GM18868 (cell line): ENCODE data around the gene WNT9A.

Experiments used
- ATAC-seq: cut with Tn5 transposase; IDR thresholded peaks from one replicate; pipeline ENCODE4 v1.9.1; 2021; ENCODE audit warnings: mild to moderate bottlenecking, moderate library complexity; ENCODE audit not compliant: unreplicated experiment

Gene WNT9A

DNA sequence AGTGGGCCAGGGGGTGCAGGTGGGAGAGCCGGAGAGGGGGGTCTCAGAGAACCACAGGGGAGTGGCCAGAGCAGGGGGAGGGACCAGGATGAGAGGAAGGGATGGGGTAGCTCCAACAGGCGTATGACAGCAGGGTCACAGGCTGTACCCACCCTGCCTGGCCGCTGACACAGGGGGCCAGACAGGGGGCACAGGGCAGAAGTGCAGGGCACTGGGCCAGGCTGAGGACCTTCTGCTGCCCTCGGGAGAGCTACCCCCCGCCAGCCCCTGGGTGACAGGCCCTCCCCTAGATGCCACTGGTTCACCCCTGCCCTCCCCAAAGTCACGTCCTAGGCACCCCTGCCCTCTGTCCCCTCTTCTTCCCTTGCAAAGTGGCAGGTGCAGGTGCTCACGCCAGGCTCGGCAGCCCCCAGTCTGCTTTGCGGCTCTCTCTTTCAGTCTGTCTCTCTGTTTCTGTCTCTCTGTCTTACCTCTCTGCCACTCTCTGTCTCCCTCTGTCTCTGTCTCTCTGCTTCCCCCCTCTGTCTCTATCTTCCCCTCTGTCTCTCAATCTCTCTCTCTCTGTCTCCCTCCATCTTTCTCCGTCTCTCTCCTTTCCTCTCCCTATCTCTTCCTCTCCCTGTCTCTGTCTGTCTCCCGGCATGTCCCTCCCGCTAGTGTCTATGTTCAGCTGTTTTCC lies 48.5 kb downstream of the WNT9A start:
- no peak for ATAC-seq

DNA sequence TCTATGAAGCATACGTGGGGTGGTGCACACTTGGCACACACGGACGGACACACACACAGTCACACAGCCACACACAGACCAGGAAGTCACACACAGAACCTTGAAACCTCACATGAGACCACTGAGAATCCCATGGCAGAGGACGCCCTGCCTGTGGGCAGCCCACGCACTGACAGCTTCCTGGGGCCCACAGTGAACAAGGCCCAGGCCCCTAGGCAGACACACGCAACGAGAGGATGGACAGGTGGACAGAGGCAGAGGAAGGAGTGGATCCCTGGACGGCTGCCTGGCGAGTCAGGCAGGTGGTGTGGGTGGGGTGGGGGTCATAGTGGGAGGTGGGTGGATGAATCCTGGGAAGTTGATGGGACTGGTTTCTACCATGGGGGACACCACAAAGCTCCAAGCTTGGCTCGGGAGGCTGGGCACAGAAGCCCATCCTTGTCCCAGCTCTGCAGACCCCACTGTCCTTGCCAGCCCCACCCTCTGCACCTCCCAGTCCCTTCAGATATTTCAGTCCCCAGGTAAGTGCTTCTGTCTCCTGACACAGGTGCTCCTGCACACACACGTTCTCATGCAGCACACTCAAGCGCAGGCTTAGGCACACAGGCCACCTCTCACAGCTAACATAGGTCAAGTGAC lies 49.1 kb downstream of the WNT9A start:
- ATAC-seq: no peak

- ATAC-seq: no peak
Measured at GRCh38 chr1:227897704-227898438, 49.9 kb downstream of the WNT9A start.

DNA sequence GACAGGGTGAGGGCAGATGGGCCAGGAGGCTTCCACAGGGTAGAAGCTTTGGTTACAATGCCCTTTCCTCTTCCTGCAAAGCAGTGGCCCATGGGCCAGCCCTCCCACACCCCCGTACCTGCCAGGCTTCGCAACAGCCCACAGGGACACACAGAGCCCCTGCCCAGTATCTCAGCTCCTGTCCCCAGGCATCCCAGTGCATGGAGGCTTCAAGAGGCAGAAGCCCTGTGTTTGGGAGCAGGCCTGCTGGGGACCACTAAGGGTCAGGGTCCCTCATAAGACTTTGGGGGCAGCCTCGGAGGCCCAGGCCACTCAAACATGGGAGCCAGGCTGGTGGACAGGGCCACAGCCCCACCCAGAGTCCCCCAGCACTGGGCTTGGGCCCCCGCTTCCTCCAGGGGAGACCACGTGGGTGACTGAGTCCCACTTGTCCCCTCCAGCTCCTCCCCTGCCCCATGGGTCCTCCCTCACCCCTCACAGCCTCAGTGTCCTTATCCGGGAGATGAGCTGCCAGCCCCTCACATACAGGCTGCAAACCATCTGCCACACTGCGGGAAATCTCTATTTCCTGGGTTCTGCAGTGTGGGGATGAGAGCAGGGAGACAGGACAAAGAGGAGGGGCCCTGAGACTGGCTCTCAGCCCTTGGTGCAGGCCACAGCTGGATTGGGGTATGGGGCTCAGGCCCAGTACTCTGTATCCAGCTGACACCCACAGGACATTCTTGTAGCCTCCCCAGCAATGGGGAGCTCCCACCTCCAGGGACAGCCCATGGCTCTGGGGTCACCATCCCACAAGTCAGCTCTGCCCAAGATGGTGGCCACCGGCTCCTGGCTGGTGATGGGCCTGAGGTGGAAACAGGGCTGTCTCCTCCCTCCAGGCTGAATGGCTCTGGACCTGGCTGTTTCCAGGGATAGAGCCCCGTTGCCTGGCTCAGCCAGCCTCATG lies 50.7 kb downstream of the WNT9A start:
- ATAC-seq: no peak

DNA sequence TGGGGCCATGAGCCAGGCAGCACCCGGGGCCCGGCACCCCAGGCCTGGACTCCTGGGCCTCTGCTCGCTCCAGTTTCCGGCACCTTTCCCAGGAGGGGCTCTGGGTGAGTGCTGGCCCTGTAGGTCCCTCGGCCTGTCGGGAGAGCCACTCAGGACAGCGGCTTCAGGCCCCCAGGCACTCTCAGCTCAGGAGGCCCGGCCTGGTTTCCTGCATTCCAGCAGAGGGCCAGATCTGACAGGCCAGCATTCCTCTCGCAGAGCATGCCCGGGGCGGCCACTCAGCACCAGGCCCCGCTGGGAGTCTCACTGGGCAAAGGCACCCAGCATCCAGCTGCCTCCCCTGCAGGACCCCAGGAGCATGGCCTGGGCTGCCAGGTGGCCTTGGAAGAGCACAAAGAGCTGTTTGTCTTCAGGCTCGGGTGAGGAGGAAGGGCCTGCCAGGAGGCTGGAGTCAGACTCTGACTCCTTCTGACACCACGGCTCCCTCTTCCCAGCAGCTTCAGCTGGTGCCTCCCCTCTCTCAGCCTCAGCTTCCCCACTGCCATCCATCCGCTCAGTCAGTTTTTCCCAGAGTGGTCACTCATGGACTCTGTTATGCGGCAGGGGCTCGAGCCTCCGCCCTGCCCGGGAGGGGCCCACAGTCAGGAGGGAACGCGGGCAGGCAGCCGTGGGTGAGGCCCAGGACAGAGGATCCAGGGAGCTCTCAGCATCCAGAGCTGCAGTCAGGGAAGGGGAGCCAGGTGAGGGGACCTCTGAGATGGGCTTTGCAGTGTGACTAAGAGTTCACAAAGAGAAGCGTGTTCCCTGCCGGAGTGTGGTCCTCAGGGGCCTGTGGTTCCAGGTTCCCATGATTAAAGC lies 51.7 kb downstream of the WNT9A start:
- no peak for ATAC-seq

GRCh38 chr1:227894831-227895451 lies 52.8 kb downstream of the WNT9A start:
- ATAC-seq: no peak

- ATAC-seq: no peak
Measured at GRCh38 chr1:227893949-227894721, 53.6 kb downstream of the WNT9A start.

DNA sequence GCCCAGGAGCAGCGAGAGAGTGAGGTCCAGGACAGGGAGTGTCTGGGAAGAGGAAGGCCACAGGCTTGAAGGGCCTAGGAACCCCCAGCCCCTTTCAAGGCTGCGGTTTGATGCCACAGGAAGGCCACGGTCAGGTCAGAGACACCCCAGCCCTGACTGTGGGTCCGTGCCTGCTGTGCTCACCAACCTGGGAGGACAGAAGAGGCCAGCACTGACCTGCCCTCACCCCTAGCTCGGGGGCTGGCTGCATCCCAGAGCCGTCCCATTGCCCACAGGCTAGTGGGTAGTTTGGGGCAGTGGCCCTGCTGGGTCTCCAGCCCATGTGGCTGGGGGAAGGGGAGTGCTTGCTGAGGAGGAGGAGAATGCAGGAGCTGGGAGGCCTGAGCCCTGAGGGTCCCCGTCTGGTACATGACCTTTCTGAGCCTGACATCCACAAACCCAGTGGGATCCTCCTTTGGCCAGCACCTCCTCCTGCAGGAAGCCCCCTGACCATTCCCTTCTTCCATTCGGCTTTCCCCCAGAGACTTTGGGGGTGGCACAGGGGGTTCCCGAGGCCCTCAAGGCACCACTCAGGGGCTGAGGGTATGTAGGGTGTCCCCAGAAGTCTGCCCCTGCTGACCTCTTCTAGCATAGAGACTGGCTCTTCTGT lies 54.3 kb downstream of the WNT9A start:
- ATAC-seq: no peak

GRCh38 chr1:227892489-227893299 lies 55.0 kb downstream of the WNT9A start:
- no peak for ATAC-seq

GRCh38 chr1:227891955-227892488 lies 55.7 kb downstream of the WNT9A start:
- ATAC-seq: no peak

- no peak for ATAC-seq
Measured at GRCh38 chr1:227891223-227891954, 56.3 kb downstream of the WNT9A start.

GRCh38 chr1:227890451-227891222 lies 57.1 kb downstream of the WNT9A start:
- no peak for ATAC-seq

DNA sequence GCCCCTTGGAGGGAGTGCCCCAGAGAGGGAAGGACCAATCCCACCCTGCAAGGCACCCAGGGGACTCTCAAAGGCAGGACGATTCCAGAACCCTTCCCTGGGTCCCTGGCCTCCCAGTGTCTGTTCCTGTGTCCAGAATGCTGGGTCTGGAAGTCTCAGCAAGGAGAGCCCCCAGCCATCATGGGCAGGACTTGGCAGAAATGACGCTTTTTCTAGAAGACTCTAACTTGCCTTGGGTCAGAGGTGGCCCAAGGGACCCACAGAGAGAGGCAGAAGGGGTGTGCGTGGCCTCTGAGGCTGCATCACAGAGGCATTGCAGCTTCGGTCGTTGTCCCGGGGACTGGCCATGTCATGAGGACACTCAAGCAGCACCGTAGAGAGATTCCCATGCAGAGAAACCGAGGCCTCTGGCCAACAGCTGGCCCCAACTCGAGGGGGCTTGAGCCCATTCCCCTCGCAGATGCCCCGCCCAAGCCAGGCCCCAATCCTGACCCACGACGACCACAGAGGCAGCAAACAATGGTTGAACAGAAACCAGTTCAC lies 57.8 kb downstream of the WNT9A start:
- ATAC-seq: no peak

- ATAC-seq: no peak
Measured at GRCh38 chr1:227889047-227889862, 58.5 kb downstream of the WNT9A start.
